Lung microvascular endothelial cell (primary cell): ENCODE results near the gene ELOVL2. TPM values are rescaled to one million over a fixed set of nuclear protein-coding genes. Genes with fewer than 3 reads are reported as not detected.
"Not testable (repeated sequence)": the region's sequence is repeated elsewhere in the genome, so short reads cannot be mapped to it uniquely, and the experiment has no call there.

Experiments used
- DNase-seq, 2 donors: peaks; one replicate each; pipeline versions ENCODE4 v3.0.0 to v3.0.0-alpha.2; 2010; ENCODE audit warnings: low read depth in 2 of 2
- total RNA-seq: library from RNA; depleted of rRNA; stranded (reverse); fragments of >200 nt; gene quantifications from 2 replicates; pipeline ENCODE4 v1.2.1, GENCODE V29; 2014

The ELOVL2 gene
- total RNA-seq, 1 donor from 2014 or later, result not detected

DNA sequence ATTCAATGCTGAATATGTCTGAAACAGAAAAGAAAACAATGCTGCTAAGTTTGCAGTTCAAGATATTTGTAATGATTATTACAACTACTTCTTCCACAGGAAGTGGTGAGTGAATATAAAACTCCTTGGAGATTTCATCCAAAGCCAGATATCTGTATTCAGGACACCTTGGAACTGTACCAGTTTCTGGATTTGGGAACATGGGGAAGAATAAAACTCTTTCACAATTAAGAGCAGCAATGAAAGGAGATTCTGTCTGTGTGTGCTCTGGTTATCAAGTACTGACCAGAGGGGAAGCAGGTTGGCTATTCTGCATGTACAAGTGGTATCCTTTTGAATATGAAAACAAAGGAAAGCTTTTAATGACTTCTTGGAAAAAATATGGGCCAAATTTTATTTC lies 21.1 kb downstream of the ELOVL2 start:
- no peak for DNase-seq

- no peak for DNase-seq
These were observed 22.4 kb downstream of the ELOVL2 start for GRCh38 chr6:11021714-11022113.

GRCh38 chr6:11021003-11021402 lies 23.1 kb downstream of the ELOVL2 start:
- no peak for DNase-seq

GRCh38 chr6:11018225-11018624 lies 25.9 kb downstream of the ELOVL2 start:
- no peak for DNase-seq

- no peak for DNase-seq
These were observed 27.0 kb downstream of the ELOVL2 start for GRCh38 chr6:11017090-11017489.

- DNase-seq, result no peak
These were observed 27.7 kb downstream of the ELOVL2 start for GRCh38 chr6:11016452-11016851.

- DNase-seq, result no peak
These were observed 29.0 kb downstream of the ELOVL2 start for GRCh38 chr6:11015102-11015501.

GRCh38 chr6:11013721-11014070 lies 30.4 kb downstream of the ELOVL2 start:
- no peak for DNase-seq

- DNase-seq, result no peak
These were observed 31.0 kb downstream of the ELOVL2 start for GRCh38 chr6:11012976-11013720.

DNA sequence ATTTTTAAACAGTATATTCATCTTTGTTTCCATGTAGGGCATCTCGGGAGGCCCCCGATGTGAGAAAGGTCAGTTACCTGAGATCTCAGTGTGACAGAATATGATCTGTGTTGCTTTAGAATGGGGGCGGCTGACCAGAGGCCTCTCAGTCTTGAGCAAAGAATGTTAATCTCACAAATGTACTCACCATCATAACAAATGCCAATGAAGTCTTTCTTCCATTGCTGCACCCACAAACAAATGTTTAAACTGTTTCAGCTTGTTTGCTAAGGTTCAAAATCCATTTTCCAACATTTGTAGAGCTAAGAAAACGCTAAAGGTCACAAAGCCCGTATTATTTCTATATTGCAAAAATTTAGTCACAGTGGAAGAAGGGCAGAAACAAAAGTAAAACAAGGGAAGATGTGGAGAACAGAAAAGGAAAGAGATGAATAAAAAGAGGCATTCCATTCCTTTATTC lies 31.8 kb downstream of the ELOVL2 start:
- no peak for DNase-seq

DNA sequence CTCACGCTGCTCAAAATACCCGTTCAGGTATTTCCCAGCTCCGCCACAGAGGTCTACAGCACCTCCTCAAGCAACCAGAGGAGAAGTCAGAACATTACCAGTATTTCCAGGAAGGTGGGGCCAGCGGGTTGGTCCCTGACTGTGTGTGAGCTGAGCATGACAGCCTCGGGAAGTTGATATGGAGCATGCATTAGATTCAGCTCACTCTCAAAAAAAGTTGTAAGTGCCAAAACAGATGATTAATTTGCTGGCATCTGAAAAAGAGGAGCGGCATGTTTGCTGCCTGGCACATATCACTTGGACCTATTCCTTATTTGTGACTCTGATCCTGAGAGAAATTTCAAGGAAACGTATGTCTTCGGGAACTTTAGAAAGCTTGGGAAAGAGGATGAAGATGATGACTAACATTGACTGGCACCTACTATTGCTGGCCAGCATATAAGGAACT lies 32.3 kb downstream of the ELOVL2 start:
- no peak for DNase-seq

DNA sequence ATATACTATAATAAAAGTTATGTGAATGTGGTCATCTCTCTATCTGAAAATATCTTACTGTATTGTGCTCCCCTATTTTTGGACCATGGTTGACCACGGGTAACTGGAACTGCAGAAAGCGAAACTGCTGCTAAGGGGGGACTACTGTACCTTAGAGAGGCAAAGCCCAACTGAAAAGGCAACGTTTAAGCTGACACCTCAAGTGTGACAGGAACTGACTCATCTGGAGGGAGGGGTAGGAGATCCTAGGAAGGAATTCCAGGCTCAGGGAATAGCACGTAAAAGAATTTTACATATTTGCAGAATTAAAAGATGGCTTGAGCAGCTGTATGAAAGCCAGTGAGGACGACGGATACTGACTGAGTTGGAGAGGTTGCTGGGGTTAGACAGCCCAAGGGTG lies 34.8 kb downstream of the ELOVL2 start:
- DNase-seq, result peak in 1 of 2 donors; percentile 19

- peak in 1 of 2 donors; percentile 4 for DNase-seq
These were observed 35.3 kb downstream of the ELOVL2 start for GRCh38 chr6:11008821-11009220.

GRCh38 chr6:11007715-11008608 lies 36.1 kb downstream of the ELOVL2 start:
- DNase-seq, result peak in 1 of 2 donors; percentile 15

DNA sequence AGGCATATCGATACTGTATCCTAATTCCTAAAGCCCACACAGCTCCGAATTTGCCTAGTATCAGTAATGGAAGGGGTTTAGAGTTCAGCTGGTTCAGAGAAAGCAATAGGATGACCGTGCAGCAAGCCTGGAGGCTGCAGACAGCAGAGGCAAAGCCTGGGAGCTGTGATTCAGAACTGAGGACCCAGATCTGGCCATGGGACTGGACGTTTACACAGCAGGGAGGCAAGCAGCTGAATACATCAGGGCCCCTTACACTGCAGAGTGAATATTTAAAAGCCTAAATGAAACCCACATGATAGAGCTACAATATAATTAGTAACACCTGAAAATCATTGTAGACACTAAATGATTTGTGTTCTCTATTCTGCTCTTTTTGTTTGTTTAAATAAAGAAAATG lies 38.0 kb downstream of the ELOVL2 start:
- no peak for DNase-seq

DNA sequence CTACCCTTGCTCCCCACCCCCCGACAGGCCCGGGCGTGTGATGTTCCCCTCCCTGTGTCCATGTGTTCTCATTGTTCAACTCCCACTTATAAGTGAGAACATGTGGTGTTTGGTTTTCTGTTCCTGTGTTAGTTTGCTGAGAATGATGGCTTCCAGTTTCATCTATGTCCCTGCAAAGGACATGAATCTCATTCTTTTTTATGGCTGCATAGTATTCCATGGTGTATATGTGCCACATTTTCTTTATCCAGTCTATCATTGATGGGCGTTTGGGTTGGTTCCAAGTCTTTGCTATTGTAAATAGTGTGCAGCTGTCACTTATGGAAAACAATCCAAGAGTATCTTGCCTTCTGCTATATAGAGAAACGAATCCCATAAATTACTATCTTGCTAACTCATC lies 40.8 kb downstream of the ELOVL2 start:
- not testable (repeated sequence) for DNase-seq

DNA sequence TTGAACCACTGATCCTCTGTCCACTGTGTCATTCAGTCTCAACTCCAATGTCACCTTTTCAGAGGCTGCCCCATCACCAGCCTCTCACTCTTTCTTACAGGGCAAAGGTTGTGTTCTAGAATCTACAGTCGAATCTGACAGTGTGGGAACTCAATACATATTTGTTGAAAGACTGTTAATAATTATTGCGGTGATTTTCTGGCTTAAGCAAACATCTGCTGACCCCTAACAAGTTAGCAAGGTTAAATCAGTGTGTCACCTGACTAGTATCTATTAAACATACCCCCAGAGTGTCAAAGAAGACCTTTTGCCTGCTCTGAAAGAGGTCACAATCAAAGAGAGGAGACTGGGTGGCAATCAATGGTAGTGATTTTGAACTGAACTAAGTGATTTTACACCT lies 41.9 kb downstream of the ELOVL2 start:
- DNase-seq, result no peak

DNA sequence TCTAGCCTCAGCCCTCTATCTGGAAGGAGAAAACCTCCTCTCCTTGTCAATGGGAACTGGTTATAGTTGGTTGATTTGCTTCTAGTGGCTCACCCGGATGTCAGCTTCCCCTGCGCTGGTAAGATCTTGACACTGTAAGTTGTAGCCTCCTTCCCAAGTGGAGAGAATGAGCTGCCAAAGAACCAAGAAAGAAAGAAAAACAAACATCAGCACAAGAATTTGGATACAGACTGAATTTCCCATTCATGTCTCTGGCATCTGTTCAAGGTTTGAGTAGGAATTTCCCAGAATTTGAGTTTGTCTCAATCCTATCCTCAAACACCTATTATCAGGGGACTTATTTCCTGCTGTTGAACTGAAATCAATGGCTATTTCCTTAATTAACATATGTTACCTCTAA lies 44.1 kb downstream of the ELOVL2 start:
- DNase-seq, result peak in 1 of 2 donors; percentile 9

DNA sequence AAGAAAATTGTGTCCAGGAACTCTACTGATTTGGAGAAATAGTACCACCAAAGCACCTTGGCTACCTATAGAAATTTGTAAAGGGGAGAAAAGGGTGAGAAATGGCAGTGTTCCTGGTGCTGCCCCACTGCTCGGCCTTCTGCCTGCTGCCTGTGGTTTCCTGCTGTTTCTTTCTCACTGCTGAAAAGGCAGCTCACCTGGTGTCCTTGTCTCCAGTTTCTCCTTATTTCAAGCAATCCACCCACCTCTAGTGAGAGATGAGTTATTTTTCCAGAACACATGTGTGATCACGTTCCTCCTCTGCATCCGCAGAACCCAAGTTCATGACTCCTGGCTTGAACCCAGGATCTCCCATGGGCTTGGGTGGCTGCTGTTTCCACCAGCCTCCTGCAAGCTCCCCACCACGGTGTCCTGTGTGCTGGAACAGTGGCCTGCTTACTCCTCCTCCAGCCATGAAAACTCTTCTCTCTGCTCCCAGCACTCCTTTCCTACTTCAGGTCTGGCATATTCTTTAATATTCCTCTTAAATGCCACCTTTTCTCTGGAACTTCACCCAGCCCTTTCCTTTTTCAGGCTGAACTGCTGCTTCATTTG lies 48.9 kb downstream of the ELOVL2 start:
- no peak for DNase-seq

- DNase-seq, result no peak
These were observed 50.2 kb downstream of the ELOVL2 start for GRCh38 chr6:10993896-10994295.

- no peak for DNase-seq
These were observed 53.0 kb downstream of the ELOVL2 start for GRCh38 chr6:10991115-10991514.

- no peak for DNase-seq
These were observed 54.5 kb downstream of the ELOVL2 start for GRCh38 chr6:10989587-10989986.
